ENCODE data around the gene STPG2.
"Not testable (repeated sequence)": the region's sequence is repeated elsewhere in the genome, so short reads cannot be mapped to it uniquely, and the experiment has no call there.

DNA sequence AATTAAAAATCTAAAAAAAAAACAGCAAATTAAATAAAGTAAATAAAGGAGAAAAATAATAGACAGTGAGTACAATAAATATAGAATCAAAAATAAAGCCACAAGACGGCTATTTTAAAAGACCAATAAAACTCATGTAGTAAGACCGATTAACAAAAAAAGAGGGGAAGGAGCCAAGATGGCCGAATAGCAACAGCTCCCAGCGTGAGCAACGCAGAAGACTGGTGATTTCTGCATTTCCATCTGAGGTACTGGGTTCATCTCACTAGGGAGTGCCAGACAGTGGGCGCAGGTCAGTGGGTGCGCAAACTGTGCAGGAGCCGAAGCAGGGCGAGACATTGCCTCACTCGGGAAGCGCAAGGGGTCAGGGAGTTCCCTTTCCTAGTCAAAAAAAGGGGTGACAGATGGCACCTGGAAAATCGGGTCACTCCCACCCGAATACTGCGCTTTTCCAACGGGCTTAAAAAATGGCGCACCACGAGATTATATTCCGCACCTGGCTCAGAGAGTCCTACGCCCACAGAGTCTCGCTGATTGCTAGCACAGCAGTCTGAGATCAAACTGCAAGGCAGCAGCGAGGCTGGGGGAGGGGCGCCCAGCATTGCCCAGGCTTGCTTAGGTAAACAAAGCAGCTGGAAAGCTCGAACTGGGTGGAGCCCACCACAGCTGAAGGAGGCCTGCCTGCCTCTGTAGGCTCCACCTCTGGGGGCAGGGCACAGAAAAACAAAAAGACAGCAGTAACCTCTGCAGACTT lies 239.7 kb downstream of the STPG2 start:
- TF ChIP-seq, protein P1, sequence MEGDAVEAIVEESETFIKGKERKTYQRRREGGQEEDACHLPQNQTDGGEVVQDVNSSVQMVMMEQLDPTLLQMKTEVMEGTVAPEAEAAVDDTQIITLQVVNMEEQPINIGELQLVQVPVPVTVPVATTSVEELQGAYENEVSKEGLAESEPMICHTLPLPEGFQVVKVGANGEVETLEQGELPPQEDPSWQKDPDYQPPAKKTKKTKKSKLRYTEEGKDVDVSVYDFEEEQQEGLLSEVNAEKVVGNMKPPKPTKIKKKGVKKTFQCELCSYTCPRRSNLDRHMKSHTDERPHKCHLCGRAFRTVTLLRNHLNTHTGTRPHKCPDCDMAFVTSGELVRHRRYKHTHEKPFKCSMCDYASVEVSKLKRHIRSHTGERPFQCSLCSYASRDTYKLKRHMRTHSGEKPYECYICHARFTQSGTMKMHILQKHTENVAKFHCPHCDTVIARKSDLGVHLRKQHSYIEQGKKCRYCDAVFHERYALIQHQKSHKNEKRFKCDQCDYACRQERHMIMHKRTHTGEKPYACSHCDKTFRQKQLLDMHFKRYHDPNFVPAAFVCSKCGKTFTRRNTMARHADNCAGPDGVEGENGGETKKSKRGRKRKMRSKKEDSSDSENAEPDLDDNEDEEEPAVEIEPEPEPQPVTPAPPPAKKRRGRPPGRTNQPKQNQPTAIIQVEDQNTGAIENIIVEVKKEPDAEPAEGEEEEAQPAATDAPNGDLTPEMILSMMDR (conservative IDR thresholded peaks at IDR 0.05) = not testable (repeated sequence)
- TF ChIP-seq EZH2 (IDR thresholded peaks at IDR 0.05; ENCODE audit: low read depth) = not testable (repeated sequence)
